Glutamatergic neuron (in vitro differentiated cells): Measurements from ENCODE around the gene H1-8. TPM values are rescaled to one million over a fixed set of nuclear protein-coding genes. Genes with fewer than 3 reads are reported as not detected.

Source experiments
- DNase-seq: peaks from one replicate; pipeline ENCODE4 v3.0.0; 2022
- H3K27ac Mint-ChIP-seq: one replicate; pipeline ENCODE4 v1.8.0; 2020; ENCODE audit warnings: mild to moderate bottlenecking, mixed read lengths, inconsistent platforms; ENCODE audit not compliant: unreplicated experiment
- H3K27me3 Mint-ChIP-seq: one replicate; pipeline ENCODE4 v1.8.0; 2020; ENCODE audit warnings: mild to moderate bottlenecking, moderate library complexity, mixed read lengths, inconsistent platforms; ENCODE audit not compliant: unreplicated experiment
- H3K36me3 Mint-ChIP-seq: one replicate; pipeline ENCODE4 v1.8.0; 2020; ENCODE audit warnings: mild to moderate bottlenecking, mixed read lengths, inconsistent platforms; ENCODE audit not compliant: unreplicated experiment
- H3K4me1 Mint-ChIP-seq: one replicate; pipeline ENCODE4 v1.8.0; 2020; ENCODE audit warnings: mild to moderate bottlenecking, low read depth, mixed read lengths, inconsistent platforms; ENCODE audit not compliant: unreplicated experiment
- H3K4me3 Mint-ChIP-seq: one replicate; pipeline ENCODE4 v1.8.0; 2020; ENCODE audit warnings: mild to moderate bottlenecking, mixed read lengths, inconsistent platforms; ENCODE audit not compliant: unreplicated experiment
- H3K9me3 Mint-ChIP-seq: one replicate; pipeline ENCODE4 v1.8.0; 2020; ENCODE audit warnings: mild to moderate bottlenecking, moderate library complexity, mixed read lengths, inconsistent platforms; ENCODE audit not compliant: unreplicated experiment
- total RNA-seq: library from RNA; stranded (reverse); fragmentation: NEBNext Ultra II Directional; extraction: Animal tissue kit (Norgen Biotek cat#: 25700); gene quantifications from one replicate; pipeline ENCODE4 v1.2.1, GENCODE V29; 2021; ENCODE audit not compliant: unreplicated experiment
- TF ChIP-seq, protein P1 (sequence below): fragments of 200-600 bp; sonication (generic); IDR thresholded peaks from one replicate; pipeline ENCODE4 v1.5.0; 2021; ENCODE audit not compliant: partially characterized antibody, unreplicated experiment

H1-8 gene
- total RNA-seq, 1 donor from 2014 or later = not detected

DNA sequence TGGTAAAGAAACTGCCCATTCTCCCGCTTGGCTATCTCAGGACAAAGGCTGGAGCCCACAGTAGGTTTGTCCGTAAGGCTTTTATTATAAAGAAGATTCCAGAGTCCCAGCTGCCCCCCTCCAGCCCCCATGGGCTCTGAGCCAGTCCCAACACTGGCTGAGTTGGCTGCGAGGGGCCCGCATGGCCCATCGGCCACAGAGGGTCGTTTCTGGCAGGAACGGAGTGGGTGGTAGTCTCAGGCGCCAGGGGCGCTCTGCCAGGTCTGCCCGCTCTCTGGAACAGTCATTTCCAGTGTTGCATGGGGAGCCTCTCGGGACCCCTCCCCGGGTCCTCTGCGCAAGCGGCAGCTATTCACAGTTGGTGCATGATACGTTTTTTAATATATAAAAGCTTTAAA lies 12.2 kb downstream of the H1-8 start:
- no peaks in the 10 kb centered on the region for H3K36me3 Mint-ChIP-seq
- H3K4me3 Mint-ChIP-seq = no peak overlapping the region
- TF ChIP-seq, protein P1, sequence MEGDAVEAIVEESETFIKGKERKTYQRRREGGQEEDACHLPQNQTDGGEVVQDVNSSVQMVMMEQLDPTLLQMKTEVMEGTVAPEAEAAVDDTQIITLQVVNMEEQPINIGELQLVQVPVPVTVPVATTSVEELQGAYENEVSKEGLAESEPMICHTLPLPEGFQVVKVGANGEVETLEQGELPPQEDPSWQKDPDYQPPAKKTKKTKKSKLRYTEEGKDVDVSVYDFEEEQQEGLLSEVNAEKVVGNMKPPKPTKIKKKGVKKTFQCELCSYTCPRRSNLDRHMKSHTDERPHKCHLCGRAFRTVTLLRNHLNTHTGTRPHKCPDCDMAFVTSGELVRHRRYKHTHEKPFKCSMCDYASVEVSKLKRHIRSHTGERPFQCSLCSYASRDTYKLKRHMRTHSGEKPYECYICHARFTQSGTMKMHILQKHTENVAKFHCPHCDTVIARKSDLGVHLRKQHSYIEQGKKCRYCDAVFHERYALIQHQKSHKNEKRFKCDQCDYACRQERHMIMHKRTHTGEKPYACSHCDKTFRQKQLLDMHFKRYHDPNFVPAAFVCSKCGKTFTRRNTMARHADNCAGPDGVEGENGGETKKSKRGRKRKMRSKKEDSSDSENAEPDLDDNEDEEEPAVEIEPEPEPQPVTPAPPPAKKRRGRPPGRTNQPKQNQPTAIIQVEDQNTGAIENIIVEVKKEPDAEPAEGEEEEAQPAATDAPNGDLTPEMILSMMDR = no peak
- peaks cover 4% of the 10 kb centered on the region for H3K9me3 Mint-ChIP-seq
- peak overlapping the region; percentile 17 for H3K27ac Mint-ChIP-seq
- H3K4me1 Mint-ChIP-seq = peaks cover 39% of the 10 kb centered on the region
- no peak for DNase-seq
- peaks cover 5% of the 10 kb centered on the region for H3K27me3 Mint-ChIP-seq

DNA sequence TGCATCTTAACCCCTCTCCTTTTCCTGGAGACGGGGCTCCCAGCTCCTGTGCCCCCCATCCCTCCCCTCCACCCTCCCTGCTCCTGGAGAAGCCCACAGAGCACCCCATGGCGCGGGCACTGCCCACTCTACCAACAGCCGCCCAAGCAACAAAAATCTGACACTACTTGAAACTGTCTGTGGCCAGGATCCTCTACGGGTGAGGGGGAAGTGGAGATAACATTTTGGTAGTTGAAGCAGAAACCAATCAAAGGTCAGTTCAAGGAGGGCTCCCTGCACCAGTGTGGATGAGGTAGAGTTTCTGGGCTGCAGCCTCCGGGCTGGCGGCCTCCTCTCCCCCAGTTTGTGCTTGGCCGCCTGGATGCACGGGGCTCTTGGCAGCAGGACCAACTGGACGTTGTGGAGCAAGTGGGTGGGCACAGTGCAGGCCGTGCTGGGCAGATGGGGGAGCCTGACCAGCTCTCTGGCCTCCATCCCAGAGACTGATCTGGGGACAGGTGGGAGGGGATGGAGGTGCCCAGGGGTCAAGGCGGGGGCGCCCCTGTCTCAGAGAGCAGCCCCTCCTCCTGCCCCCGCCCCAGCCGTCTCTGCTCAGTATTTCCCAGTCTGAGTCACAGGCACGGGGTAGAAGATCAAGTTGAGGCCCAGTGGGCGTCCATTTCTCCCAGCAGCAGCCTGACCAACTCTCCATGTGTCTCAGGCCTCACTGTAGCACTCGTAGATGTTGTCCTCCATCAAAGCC lies 12.8 kb downstream of the H1-8 start:
- Mint-ChIP-seq H3K9me3 (peaks cover 6% of the 10 kb centered on the region), H3K27ac (no peak overlapping the region), H3K4me3 (no peak overlapping the region), H3K4me1 (peaks cover 43% of the 10 kb centered on the region), H3K36me3 (peaks cover 3% of the 10 kb centered on the region), H3K27me3 (peaks cover 6% of the 10 kb centered on the region)
- no peak for DNase-seq
- TF ChIP-seq, protein P1 = no peak

DNA sequence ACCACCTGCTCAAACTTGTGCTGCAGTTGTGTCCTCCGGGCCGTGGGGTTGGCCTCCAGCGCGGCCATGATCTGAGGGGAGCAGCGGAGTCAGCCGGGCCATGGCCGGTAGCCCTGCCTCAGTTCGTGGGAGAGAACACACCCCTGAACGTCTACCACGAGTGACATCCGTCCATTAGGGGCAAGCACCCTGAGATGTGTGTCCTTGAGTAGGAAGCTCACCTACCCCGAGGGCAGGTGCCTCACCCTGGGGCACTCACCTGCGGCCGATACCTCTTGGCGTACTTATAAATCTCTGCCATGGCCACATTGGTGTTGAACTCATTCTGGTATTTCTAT lies 13.4 kb downstream of the H1-8 start:
- Mint-ChIP-seq H3K9me3 (peaks cover 6% of the 10 kb centered on the region), H3K27me3 (peaks cover 6% of the 10 kb centered on the region), H3K36me3 (peaks cover 5% of the 10 kb centered on the region), H3K27ac (no peak overlapping the region), H3K4me3 (no peak overlapping the region), H3K4me1 (peaks cover 44% of the 10 kb centered on the region)
- no peak for DNase-seq
- TF ChIP-seq, protein P1 = no peak

DNA sequence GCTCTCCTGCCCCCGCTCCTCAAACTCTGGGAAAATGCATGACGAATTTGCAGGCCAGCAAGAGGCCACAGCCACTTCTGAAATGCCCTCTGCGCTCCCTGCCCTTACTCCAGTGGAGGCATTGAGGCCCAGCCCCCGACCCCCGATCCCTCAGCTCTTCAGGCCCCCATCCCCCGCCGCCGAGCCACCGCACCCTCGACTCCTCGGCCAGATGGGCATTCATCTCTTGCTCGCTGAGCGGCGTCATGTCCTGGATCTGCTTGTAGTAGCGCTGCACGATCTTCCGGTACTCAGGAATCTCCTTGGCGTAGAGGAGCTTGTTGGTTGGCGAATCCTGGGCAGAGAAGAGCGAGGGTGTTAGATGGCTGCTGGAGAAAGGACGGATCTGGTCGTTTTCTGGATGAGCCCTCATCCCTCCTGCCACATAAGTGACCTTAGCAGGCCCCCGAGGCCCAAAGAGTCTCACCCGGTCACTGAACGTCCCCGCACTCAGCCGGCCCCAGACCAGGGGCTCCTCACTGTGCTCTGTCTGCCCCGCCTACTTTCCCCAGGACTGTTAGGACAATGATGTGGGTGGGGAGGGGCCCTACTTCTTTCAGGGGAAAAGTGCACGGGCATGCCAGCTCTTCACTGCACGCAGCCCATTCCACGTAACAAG lies 14.0 kb downstream of the H1-8 start:
- Mint-ChIP-seq H3K4me1 (peaks cover 44% of the 10 kb centered on the region), H3K4me3 (no peak overlapping the region), H3K27ac (no peak overlapping the region), H3K9me3 (peaks cover 6% of the 10 kb centered on the region), H3K36me3 (peaks cover 5% of the 10 kb centered on the region), H3K27me3 (peaks cover 6% of the 10 kb centered on the region)
- TF ChIP-seq, protein P1 = no peak
- DNase-seq = no peak

DNA sequence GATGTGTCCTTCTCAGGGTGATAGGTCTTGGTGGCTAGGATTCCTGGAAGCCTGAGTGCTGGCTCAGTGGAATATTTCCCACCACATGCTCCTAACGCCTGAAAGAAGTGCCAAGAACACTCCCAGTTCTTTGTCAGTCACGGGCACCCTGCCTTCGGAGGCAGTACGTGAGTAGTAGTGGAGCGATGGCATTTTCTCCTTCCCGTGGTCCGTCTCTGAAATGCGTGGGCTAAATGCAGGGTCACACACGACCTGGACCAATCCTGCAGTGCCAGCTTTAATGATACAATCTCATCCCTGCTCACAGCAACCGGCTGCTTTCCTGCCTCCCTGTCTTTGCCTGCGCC lies 14.5 kb downstream of the H1-8 start:
- Mint-ChIP-seq H3K36me3 (peaks cover 5% of the 10 kb centered on the region), H3K4me1 (peaks cover 41% of the 10 kb centered on the region), H3K27ac (no peak overlapping the region), H3K27me3 (peaks cover 6% of the 10 kb centered on the region), H3K9me3 (peaks cover 6% of the 10 kb centered on the region), H3K4me3 (no peak overlapping the region)
- no peak for DNase-seq
- TF ChIP-seq, protein P1 = no peak
